HepG2 (cell line): ENCODE measurements around the gene GATC. TPM values are rescaled to one million over a fixed set of nuclear protein-coding genes. Genes with fewer than 3 reads are reported as not detected.
"Not testable (repeated sequence)": the region's sequence is repeated elsewhere in the genome, so short reads cannot be mapped to it uniquely, and the experiment has no call there.

ENCODE experiments used
- ATAC-seq: fragments of 200-7000 bp; cut with Tn5 transposase; 3 replicates; pipeline ENCODE4 v1.9.1; 2020; ENCODE audit warnings: mild to moderate bottlenecking, moderate library complexity
- BruUV-seq: library from RNA; stranded (reverse); fragments of 400-500 nt; replicated peaks from 2 replicates; lab custom pipeline; 2021; lab: Mats Ljungman, UMichigan
- CTCF ChIA-PET: fragments of 300-600 bp; formaldehyde crosslinking; extraction: SDS; loops from one replicate; lab custom pipeline; 2021; ENCODE audit warnings: low total read pairs, inconsistent platforms, low intra/inter-chr PET ratio; lab: Yijun Ruan, JAX
- POLR2A ChIA-PET: fragments of 350-600 bp; sonication (Branson Sonifier 250); formaldehyde crosslinking; loops from one replicate; lab custom pipeline; 2020; ENCODE audit warnings: antibody characterized with exemption, inconsistent platforms; lab: Yijun Ruan, JAX
- DNase-seq: peaks from one replicate; pipeline ENCODE4 v3.0.0-alpha.2; 2015; ENCODE audit warnings: low spot score
- FAIRE-seq: peaks from 3 replicates; lab custom pipeline; 2011; peaks lifted over from hg19 to GRCh38; lab: Jason Lieb, UNC
- H2AFZ ChIP-seq: one replicate; pipeline ENCODE4 v1.6.1; 2011; ENCODE audit warnings: low read length, inconsistent platforms
- H3K27ac ChIP-seq: fragments of 300-600 bp; 3 replicates; pipeline ENCODE4 v1.8.0; 2011; ENCODE audit warnings: mixed run types, mild to moderate bottlenecking, mixed read lengths, low read length, inconsistent platforms; ENCODE audit not compliant: insufficient read depth; ENCODE audit errors: extremely low read length
- H3K27me3 ChIP-seq, 2 experiments: fragments of 200-600 bp in 1 of 2; 2 replicates in 1 of 2; 3 replicates in 1 of 2; pipeline versions ENCODE4 v1.6.0 to v1.8.0; 2011; ENCODE audit warnings: low read length in 2 of 2, mild to moderate bottlenecking in 2 of 2, moderate library complexity in 2 of 2, inconsistent platforms in 1 of 2; ENCODE audit not compliant: insufficient read depth in 2 of 2, control insufficient read depth in 1 of 2
- H3K36me3 ChIP-seq, 2 experiments: fragments of 200-600 bp in 1 of 2; replicated peaks in 1 of 2; 2 replicates in 1 of 2; 3 replicates in 1 of 2; pipeline versions ENCODE4 v1.5.1 to v1.8.0; 2011; ENCODE audit warnings: low read length in 2 of 2, inconsistent platforms in 1 of 2; ENCODE audit not compliant: insufficient read depth in 2 of 2, control insufficient read depth in 1 of 2
- H3K4me1 ChIP-seq: 2 replicates; pipeline ENCODE4 v1.5.1; 2012; ENCODE audit warnings: low read length, inconsistent platforms; ENCODE audit not compliant: insufficient read depth
- H3K4me2 ChIP-seq: 2 replicates; pipeline ENCODE4 v1.6.0; 2011; ENCODE audit warnings: low read depth, low read length, inconsistent platforms
- H3K4me3 ChIP-seq, 3 experiments: fragments of 200-600 bp in 1 of 3; sonication (generic), shearing (Covaris generic) in 1 of 3; replicated peaks in 1 of 3; 2 replicates each; pipeline ENCODE4 v1.5.1; 2011 to 2016; ENCODE audit warnings: low read length in 3 of 3, inconsistent platforms in 2 of 3, low read depth in 2 of 3, mild to moderate bottlenecking in 2 of 3, control low read depth in 1 of 3, mixed read lengths in 1 of 3; ENCODE audit not compliant: insufficient read depth in 1 of 3
- H3K79me2 ChIP-seq: one replicate; pipeline ENCODE4 v1.6.1; 2011; ENCODE audit warnings: low read length, inconsistent platforms; ENCODE audit not compliant: insufficient read depth
- H3K9ac ChIP-seq: 2 replicates; pipeline ENCODE4 v1.6.0; 2011; ENCODE audit warnings: mild to moderate bottlenecking, low read depth, low read length, inconsistent platforms; ENCODE audit not compliant: insufficient read depth
- H3K9me3 ChIP-seq: 2 replicates; pipeline ENCODE4 v1.5.1; 2012; ENCODE audit warnings: mild to moderate bottlenecking, low read length
- H4K20me1 ChIP-seq: 2 replicates; pipeline ENCODE4 v1.6.0; 2011; ENCODE audit warnings: inconsistent platforms, mild to moderate bottlenecking, low read length, moderate library complexity; ENCODE audit not compliant: insufficient read depth
- CEBPG ChIP-seq: IDR thresholded peaks from 2 replicates; pipeline ENCODE4 v1.6.1; 2016
- ZNF362 ChIP-seq: sonication (generic); formaldehyde crosslinking; IDR thresholded peaks from 2 replicates; pipeline ENCODE4 v1.4.0; 2020; ENCODE audit warnings: missing genetic modification reagents, mild to moderate bottlenecking, borderline replicate concordance
- ZNF7 ChIP-seq: IDR thresholded peaks from 2 replicates; pipeline ENCODE4 v1.6.1; 2016; ENCODE audit warnings: missing biosample characterization, missing genetic modification reagents
- ZNF770 ChIP-seq: sonication (generic); formaldehyde crosslinking; IDR thresholded peaks from 2 replicates; pipeline ENCODE4 v1.5.0; 2020; ENCODE audit warnings: mild to moderate bottlenecking, missing genetic modification reagents
- WGBS: methylation state at CpG from one replicate; pipeline ENCODE4 v1.1.6; 2017; ENCODE audit warnings: low lambda C conversion rate; 5-methylcytosine and 5-hydroxymethylcytosine counted together
- in situ Hi-C: cut with HindIII; loops from 2 replicates; pipeline ENCODE4 v1.10.0; 2017; ENCODE audit warnings: low pct_unique_long_range_greater_than_20kb; ENCODE audit not compliant: extremely low pct_ligation_motif_present
- intact Hi-C: fragments of 100-400 bp; cut with micrococcal nuclease; formaldehyde crosslinking; loops from one replicate; pipeline ENCODE4 v1.10.0; 2022; ENCODE audit not compliant: unreplicated experiment
- polyA plus RNA-seq, 8 experiments: library from polyadenylated mRNA; depleted of rRNA in 3 of 8; stranded (reverse) in 7 of 8; unstranded in 1 of 8; fragments of >200 nt; fragmentation: Illumina TruSeq in 4 of 8; extraction: Trizol in 4 of 8; gene quantifications; 2 replicates each; pipeline versions ENCODE4 v1.2.1 to v1.2.3, GENCODE V29; 2011 to 2016; ENCODE audit warnings: low read depth in 4 of 8, missing spikeins in 1 of 8, mixed read lengths in 1 of 8; ENCODE audit not compliant: insufficient read depth in 1 of 8
- total RNA-seq, 5 experiments: library from RNA; depleted of rRNA; stranded (reverse); fragments of >200 nt; fragmentation: Illumina TruSeq; extraction: Trizol; gene quantifications; 2 replicates each; pipeline ENCODE4 v1.2.3, GENCODE V29; 2016; ENCODE audit warnings: low read depth in 1 of 5

The GATC gene
- total and polyA plus RNA-seq, 2 of the 13 experiments (the other 11 are each of a cell fraction or from before 2014, with no cell fraction given) = 17.7 to 29.7 TPM

- H3K4me1 ChIP-seq, H3K27me3 ChIP-seq, in situ Hi-C loops, CTCF ChIA-PET, H3K4me3 ChIP-seq, H3K9ac ChIP-seq, H4K20me1 ChIP-seq, H3K9me3 ChIP-seq, ATAC-seq, H3K27ac ChIP-seq, DNase-seq, FAIRE-seq, H2AFZ ChIP-seq, BruUV-seq, H3K4me2 ChIP-seq, intact Hi-C loops: not testable (repeated sequence)
- POLR2A ChIA-PET = interaction anchor here (2.7 kb wide), 1 partner anchor 16 kb away, joined by 7 read pairs; the partner anchor contains the start of gene SRSF9
- peaks cover 19% of the 10 kb centered on the region for H3K79me2 ChIP-seq
- H3K36me3 ChIP-seq = peaks cover 9 to 43% of the 10 kb centered on the region in 2 experiments
- 90% methylated on average over 5 of the region's 5 CpGs for WGBS
- peak; percentile 92 for TF ChIP-seq ZNF770 (CRISPR knock-in tag)
- TF ChIP-seq CEBPG = 0 out of 2 replicates have a peak, but pooled peaks have one; percentile 13
- peak; percentile 63; the same call in 1 of the 2 replicates for TF ChIP-seq ZNF7 (CRISPR knock-in tag)
- TF ChIP-seq ZNF362 = peak; percentile 26; the same call in 1 of the 2 replicates
Measured at GRCh38 chr12:120452524-120452923, 6.3 kb downstream of the GATC start.
